Measurements from ENCODE around the gene PICALM. TPM values are rescaled to one million over a fixed set of nuclear protein-coding genes. Genes with fewer than 3 reads are reported as not detected.

The PICALM gene
- total and polyA plus RNA-seq, 8 donors: 35.1 to 687 (median 150) TPM

GRCh38 chr11:86043765-86044503, 24.9 kb downstream of the PICALM start:
- Histone ChIP-seq H3K4me1 (peaks cover 23 to 92% (median 69%) of the 10 kb centered on the region in 4 donors), H3K4me3 (no peak overlapping the region), H3K27ac (peak overlapping the region in 3 of 5 donors; percentile 10 to 54 (median 22)), H3K9me3 (no peaks in the 10 kb centered on the region), H3K36me3 (no peaks in the 10 kb centered on the region), H3K27me3 (no peaks in the 10 kb centered on the region)
- TF ChIP-seq POLR2A (IDR thresholded peaks at IDR 0.05) (no peak), POLR2AphosphoS5 (IDR thresholded peaks at IDR 0.05) (no peak), CTCF (IDR thresholded peaks at IDR 0.05) (no peak), EP300 (IDR thresholded peaks at IDR 0.05) (no peak)
- WGBS, 5 donors: 54 to 71% (median 62%) methylated on average over 9 of the region's 9 CpGs
- intact Hi-C loops (cut with DNase I; ENCODE audit: low total_unique reads): no loop called here
- DNase-seq: no peak

GRCh38 chr11:86041975-86042378, 26.9 kb downstream of the PICALM start:
- intact Hi-C loops (cut with DNase I; ENCODE audit: low total_unique reads): no loop called here
- WGBS, 5 donors: 0 to 3% (median 0%) methylated on average over 2 of the region's 2 CpGs
- H3K9me3 ChIP-seq: no peaks in the 10 kb centered on the region
- peak overlapping the region in 1 of 4 donors; percentile 2 for H3K4me3 ChIP-seq
- H3K27me3 ChIP-seq: no peaks in the 10 kb centered on the region
- H3K36me3 ChIP-seq: peaks cover 0 to 7% (median 0%) of the 10 kb centered on the region in 4 donors
- peak overlapping the region in 3 of 5 donors; percentile 30 to 69 (median 48) for H3K27ac ChIP-seq
- TF ChIP-seq EP300 (IDR thresholded peaks at IDR 0.05) (no peak), POLR2AphosphoS5 (IDR thresholded peaks at IDR 0.05) (peak; percentile 42 to 86 (median 56)), CTCF (IDR thresholded peaks at IDR 0.05) (peak in 5 of 7 experiments; percentile 69 to 92 (median 89)), POLR2A (IDR thresholded peaks at IDR 0.05) (no peak)
- peak; percentile 64 to 95 for DNase-seq
- H3K4me1 ChIP-seq: peaks cover 23 to 87% (median 60%) of the 10 kb centered on the region in 4 donors

- Histone ChIP-seq H3K27ac (peak overlapping the region in 3 of 5 donors; percentile 30 to 69 (median 48)), H3K4me3 (peak overlapping the region in 1 of 4 donors; percentile 2), H3K36me3 (peaks cover 0 to 7% (median 0%) of the 10 kb centered on the region in 4 donors), H3K9me3 (no peaks in the 10 kb centered on the region), H3K27me3 (no peaks in the 10 kb centered on the region), H3K4me1 (peaks cover 18 to 87% (median 54%) of the 10 kb centered on the region in 4 donors)
- TF ChIP-seq CTCF (IDR thresholded peaks at IDR 0.05) (no peak), POLR2AphosphoS5 (IDR thresholded peaks at IDR 0.05) (no peak), POLR2A (IDR thresholded peaks at IDR 0.05) (no peak), EP300 (IDR thresholded peaks at IDR 0.05) (no peak)
- intact Hi-C loops (cut with DNase I; ENCODE audit: low total_unique reads): no loop called here
- 23 to 48% (median 30%) methylated on average over 2 of the region's 2 CpGs for WGBS, 5 donors
- DNase-seq: peak in 1 of 2 donors; percentile 22
These were observed 27.7 kb downstream of the PICALM start for GRCh38 chr11:86040919-86041850.

GRCh38 chr11:86039094-86039493, 29.8 kb downstream of the PICALM start:
- H3K4me3 ChIP-seq: no peak overlapping the region
- H3K27me3 ChIP-seq: no peaks in the 10 kb centered on the region
- peaks cover 25 to 88% (median 54%) of the 10 kb centered on the region in 4 donors for H3K4me1 ChIP-seq
- H3K9me3 ChIP-seq: no peaks in the 10 kb centered on the region
- peaks cover 0 to 7% (median 0%) of the 10 kb centered on the region in 4 donors for H3K36me3 ChIP-seq
- intact Hi-C loops (cut with DNase I; ENCODE audit: low total_unique reads): loop anchor here (10.0 kb wide), 1 partner anchor 156 kb away; no protein-coding TSS in a partner anchor
- TF ChIP-seq CTCF (IDR thresholded peaks at IDR 0.05): no peak
- no peak for DNase-seq
- H3K27ac ChIP-seq: no peak overlapping the region
